HG03196 (cell line): ENCODE data around the gene PEX7.
"Not testable (repeated sequence)": the region's sequence is repeated elsewhere in the genome, so short reads cannot be mapped to it uniquely, and the experiment has no call there.

Experiments used
- ATAC-seq: cut with Tn5 transposase; IDR thresholded peaks from one replicate; pipeline ENCODE4 v1.9.1; 2021; ENCODE audit not compliant: unreplicated experiment

The PEX7 gene

DNA sequence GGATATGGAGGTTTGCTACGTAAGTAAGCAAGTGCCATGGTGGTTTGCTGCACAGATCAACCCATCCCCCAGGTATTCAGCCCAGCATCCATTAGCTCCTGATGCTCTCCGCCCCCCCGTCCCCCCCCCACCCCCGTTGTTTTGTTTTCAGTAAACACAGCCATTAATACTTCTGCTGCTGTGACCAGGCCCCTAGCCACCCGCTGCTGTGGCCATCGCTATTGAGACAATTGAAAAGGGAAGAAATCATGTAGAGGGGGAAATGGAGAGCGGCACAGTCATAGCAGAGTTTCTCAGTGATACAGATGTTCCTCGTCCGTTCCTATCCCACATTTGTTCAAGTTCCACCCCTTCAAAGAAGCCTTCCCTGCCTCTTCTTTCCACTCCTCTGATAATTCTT lies 124.6 kb downstream of the PEX7 start:
- ATAC-seq: no peak

GRCh38 chr6:136949957-136950356 lies 127.6 kb downstream of the PEX7 start:
- not testable (repeated sequence) for ATAC-seq

DNA sequence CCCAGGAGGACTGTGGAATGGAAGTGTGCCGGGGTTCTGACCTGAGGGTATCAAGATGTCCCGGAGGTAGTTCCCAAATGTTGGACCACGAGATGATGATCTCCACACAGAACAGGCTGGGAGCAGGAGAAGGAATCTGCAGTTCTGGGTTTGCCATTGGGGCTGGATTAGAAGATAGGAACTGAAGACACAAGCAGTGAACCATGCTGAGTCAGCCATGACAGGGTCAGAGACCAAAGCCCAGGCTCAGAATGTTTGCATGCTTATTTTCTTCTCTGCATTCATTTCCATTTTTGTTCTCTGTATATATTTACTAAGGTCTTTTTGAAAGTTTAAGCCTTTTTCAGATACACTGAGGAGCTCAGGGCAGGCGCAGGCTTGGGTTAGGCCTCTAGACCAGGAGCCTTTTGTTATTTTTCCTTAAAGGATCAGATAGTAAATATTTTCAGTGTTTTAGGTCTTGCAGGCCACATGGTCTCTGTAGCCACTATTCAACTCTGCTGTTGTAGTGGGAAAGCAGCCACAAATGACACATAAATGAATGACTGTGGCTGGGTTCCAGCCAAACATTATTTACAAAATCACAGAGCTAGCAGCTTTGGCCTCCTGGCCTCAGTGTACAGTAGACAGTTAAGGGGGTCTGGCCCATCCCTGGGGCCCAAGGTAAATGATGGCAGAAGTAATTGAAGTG lies 128.2 kb downstream of the PEX7 start:
- no peak for ATAC-seq

DNA sequence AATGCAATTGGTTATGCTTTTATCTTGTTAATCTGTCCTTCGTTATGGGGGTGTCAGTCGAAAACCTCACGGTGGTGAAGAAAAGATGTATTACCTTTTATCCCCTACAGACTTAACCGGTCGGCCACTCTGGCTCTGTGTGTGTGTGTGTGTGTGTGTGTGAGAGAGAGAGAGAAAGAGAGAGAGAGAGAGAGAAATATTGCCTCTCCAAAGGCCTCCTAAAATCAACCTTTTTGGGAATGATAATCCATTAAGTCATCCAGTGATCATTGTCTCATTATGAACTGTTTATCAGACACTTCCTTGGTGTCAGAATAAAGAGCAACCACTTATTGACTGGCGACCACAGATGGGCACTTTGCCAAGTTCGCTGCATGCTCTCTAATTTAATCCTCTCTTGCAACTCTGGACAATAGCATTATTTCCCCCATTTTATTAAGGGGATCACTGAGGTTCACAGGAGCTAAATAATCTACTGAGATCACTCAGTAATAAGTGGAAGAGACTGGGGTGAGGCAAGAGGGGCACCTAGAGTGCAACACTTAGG lies 130.4 kb downstream of the PEX7 start:
- no peak for ATAC-seq

GRCh38 chr6:136955123-136955522 lies 132.7 kb downstream of the PEX7 start:
- no peak for ATAC-seq

GRCh38 chr6:136956590-136957544 lies 134.5 kb downstream of the PEX7 start:
- no peak for ATAC-seq

DNA sequence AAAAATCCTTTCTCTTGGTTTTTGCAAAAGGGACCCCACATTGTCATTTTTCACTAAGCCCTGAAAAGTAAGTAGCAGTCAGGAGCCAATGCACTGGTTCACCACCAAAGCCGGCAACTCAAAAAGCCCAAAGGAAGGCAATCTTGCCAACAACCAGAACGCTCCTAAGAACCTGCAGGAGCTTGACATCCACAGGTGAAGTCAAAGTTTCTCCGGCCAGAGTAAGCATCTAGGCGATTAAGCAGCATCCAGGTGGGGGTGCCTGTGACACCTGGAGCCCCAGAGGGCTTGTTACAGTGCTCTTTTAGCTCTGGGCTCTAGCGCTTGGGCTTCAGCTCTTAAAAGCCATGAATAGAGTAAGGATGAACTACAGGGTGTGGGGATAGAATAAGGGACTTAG lies 135.8 kb downstream of the PEX7 start:
- no peak for ATAC-seq

DNA sequence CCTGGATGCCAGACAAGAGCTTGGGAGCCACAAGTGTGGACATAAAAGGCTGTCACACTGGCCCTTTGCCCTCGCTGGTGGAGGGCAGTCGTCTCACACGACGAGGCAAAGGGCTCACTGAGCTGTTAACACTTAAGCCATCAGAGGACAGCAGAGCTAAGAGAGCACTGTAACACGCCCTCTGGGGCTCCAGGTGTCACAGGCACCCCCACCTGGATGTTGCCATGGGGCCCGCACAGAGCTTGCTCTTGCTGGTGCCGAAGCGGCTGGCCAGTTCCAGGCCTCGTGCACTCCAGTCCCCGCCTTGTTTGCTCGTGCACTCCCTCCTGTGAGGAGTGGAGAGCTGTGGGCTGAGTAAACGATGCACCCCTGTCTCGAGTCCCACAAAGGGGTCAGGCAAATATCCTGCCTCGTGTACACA lies 137.1 kb downstream of the PEX7 start:
- no peak for ATAC-seq

- not testable (repeated sequence) for ATAC-seq
Measured at GRCh38 chr6:136959935-136960334, 137.5 kb downstream of the PEX7 start.

- no peak for ATAC-seq
Measured at GRCh38 chr6:136960781-136961180, 138.4 kb downstream of the PEX7 start.

DNA sequence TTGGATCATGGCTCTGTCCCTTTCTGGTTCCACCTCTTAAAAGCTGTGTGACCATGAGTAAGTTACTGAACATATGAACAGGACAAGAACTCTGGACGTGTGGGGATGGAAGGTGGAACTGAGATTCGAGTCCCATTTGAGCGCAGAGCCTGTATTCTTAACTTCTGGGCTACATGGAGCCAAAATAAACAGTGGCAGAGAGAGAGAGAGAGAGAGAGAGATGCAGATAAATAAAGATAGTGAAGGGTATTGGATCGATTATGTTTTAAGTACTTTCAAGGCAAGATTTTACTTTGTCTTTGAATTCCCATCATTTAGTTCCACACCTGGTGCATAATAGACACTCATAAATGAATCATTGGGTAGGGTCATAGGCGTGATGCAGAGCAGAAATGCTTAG lies 139.5 kb downstream of the PEX7 start:
- ATAC-seq: no peak

DNA sequence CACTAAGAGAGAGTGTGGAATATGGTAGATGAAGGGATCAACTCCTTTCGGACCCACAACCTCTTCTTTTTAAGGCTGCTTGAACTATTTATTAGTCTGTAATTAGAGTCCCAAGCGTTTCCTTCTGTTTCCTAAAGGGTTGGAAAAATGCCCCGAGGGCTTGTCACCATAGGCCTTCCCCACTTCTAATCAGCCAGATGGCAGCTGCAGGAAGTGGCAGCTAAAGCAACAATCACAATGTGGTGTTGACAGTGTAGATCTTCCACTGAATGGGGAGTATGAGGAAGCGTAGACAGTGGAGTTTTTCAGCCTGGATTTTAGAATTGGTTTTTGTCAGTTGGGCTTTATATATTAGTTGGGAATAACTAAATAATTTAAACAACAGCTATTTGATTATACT lies 140.3 kb downstream of the PEX7 start:
- ATAC-seq: no peak

DNA sequence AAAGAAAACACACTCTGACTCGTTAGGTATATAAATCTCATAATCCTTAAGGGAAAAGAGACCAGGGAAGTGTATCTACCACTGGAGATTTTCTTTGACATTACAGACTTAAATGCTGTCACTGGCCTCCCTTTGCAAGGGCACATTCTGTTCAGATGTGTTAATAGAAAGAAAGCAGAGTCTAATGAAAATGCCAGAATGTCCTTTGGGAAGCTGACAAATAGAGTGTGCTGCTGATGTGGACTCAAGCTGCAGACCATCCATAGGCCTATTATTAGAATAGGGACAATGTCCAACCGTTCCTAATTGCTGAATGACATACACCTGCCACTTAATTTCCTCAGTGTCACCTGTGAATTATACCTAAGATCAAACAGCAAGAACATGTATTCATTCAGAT lies 140.9 kb downstream of the PEX7 start:
- no peak for ATAC-seq
